HUDEP-2 (cell line): Measurements from ENCODE around the gene JARID2.
A peak's percentile ranks its signal among the peaks of the same experiment; 100 is the strongest.

Source experiments
- DNase-seq, 76 experiments: peaks; one replicate each; lab custom pipeline; 2025; ENCODE audit not compliant: unreplicated experiment in 76 of 76; lab: John Stamatoyannopoulos, UW

JARID2 gene

GRCh38 chr6:15263780-15264374 lies 18.0 kb downstream of the JARID2 start:
- no peak for DNase-seq

DNA sequence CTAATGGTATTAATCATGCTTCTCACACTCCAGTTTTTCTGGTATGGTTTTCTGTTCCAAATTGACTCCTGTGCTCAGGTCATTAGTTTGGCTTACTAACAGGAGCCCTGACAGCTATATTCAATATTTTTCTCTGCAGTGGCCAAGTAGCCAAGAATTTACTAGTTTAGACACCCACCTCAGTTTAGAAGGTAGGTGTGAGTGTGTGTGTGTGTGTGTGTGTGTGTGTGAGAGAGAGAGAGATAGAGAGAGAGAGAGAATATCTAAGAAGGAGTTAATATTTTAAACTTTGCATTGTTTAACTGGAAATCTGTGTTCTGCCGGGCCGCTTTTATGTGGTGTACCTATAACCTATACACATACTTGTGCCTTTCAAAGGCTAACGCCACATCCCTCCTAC lies 18.5 kb downstream of the JARID2 start:
- DNase-seq: no peak

GRCh38 chr6:15264902-15265761 lies 19.3 kb downstream of the JARID2 start:
- no peak for DNase-seq

GRCh38 chr6:15265787-15266186 lies 19.9 kb downstream of the JARID2 start:
- no peak for DNase-seq

- DNase-seq: peak in 14 of 76 experiments; percentile 15 to 53 (median 32)
Measured at GRCh38 chr6:15266423-15266996, 20.6 kb downstream of the JARID2 start.

DNA sequence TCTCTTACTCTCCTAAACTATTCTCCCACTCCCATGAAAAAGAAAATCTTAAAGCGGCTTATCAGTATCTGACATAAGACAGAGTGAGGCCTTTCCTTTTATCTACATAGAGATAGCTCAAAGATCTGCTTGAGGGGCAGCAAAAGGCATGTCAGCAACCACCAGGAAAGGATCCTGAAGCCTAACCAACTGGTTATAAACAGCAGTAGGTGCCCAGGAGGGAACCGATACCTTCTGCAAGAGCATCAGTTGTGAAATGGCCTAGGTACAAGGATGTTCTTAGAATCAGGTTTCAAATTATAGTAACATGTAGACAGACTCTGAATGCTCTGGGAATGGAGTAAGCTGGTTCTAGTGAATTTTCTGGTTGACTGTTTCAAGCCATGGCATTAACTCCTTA lies 21.4 kb downstream of the JARID2 start:
- DNase-seq: peak in 2 of 76 experiments; percentile 14 to 30

DNA sequence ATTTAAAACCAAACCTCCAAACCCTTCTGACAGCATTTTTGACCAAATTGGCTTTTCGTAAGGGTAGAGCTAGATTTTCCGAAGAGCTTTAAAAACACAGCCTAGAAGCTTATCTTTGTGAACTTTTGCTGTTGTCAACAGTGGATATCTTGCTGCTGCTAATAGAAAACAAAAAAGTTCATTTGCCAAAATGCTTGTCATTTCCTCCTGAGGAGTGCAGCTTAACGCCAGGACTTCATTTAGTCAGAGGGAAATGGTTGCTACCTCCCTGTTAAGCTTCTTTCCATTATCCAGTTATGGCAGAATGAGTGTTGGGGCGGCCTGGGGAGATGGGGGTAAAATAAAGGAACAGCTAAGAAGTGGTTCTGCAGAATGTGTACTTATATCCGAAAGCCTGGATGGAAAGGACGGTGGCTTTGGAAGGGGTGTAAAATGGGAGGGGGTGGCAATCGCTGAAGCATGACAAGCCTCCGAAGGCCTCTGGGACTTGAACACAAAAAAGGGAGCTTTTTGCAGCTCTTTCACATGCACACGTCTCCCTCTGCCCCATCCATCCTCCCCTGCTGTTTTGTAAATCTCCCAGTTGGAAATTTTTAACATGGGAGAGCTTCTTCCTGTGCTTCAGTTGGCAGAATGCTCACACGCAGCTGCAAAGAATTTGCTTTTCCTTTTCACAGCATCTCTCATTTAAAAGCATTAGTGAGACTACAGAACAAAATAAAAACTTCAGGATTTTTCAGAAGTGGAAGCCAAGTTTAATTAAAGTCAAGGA lies 22.5 kb downstream of the JARID2 start:
- DNase-seq: no peak

- peak in 58 of 76 experiments; percentile 19 to 82 (median 48) for DNase-seq
Measured at GRCh38 chr6:15269011-15269410, 23.1 kb downstream of the JARID2 start.

DNA sequence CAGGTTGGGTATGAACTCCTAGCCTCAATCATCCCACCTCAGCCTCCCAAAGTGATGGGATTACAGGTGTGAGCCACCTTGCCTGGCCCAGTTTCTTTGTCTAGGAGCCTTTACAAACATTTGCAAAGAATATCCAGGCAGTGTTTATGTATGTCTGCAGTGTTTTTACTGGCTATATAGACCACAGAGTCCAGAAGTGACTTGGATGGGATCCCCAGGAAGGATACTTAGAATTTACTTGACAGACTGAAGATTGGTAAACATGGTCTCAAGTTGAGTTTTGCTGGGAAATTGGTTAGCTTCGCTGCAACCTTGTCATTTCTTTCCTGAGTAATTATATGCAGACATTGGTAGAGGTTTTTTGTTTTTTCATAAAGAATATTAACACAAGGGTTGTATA lies 23.8 kb downstream of the JARID2 start:
- no peak for DNase-seq

DNA sequence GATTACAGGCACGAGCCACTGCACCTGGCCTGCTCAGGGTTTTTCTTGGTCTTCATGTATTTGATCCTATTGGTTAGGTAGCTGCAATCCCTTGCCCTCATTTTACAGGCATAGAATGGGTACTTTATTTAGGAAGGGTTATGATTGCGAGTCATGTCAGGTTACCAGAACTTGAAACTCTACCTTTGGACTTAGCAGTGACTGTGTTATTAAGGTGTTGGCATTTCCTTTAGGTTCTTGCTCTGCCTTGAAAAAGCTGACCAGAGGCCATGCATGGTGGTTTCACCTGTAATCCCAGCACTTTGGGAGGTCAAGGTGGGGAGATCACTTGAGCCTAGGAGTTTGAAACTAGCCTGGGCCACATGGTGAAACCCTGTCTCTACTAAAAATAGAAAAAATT lies 24.5 kb downstream of the JARID2 start:
- DNase-seq: no peak

DNA sequence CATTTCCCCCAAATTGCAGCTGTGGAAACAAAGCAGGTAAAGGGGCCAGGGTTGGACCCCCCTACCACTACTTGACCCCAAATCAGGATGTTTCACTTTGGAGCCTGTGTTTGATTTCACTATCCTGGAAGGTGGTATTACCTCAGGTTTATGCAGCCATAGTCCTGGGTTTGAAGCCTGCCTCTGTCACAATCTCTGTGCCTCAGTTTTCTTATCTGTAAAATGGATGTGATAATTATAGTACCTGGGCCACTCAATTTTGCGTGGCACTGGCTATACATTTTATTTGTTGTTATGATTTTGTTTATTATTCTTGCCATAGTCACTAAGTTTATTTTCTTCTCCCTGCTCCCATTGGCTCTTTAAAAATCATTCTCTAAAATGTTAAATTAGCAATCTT lies 26.7 kb downstream of the JARID2 start:
- DNase-seq: no peak

DNA sequence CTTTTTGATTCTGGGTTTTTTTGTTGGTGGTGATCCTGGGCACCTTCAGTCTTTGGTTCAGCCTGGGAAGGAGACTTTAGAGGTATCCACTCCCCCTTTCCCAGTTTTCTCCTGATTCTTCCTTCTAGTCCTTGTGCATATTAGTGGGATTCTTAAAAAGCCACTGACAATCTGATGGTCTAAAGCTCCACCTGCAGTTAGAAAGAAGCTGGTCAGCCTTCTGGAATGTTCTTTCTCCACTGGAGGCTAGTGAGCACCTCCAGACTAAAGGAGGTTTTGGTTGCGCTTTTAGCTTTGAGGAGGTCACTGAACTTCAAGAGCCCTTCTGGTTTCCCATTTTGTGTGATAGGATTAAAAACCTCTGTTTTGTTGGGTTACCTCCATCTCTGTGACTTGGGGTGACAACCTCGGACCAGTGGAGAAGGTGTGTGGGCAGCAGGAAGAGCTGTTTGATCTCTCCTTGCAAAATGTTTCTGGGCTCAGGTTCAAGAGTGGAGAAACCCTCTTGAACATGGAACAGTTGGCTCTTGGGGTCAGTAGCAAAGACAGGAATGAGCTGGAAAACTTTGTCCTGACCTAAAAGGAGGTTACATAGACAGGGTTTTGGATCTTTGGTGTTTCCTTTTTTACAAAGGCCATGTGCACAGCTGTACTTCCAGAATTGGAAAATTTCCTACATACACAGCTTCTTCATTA lies 29.0 kb downstream of the JARID2 start:
- DNase-seq: no peak

DNA sequence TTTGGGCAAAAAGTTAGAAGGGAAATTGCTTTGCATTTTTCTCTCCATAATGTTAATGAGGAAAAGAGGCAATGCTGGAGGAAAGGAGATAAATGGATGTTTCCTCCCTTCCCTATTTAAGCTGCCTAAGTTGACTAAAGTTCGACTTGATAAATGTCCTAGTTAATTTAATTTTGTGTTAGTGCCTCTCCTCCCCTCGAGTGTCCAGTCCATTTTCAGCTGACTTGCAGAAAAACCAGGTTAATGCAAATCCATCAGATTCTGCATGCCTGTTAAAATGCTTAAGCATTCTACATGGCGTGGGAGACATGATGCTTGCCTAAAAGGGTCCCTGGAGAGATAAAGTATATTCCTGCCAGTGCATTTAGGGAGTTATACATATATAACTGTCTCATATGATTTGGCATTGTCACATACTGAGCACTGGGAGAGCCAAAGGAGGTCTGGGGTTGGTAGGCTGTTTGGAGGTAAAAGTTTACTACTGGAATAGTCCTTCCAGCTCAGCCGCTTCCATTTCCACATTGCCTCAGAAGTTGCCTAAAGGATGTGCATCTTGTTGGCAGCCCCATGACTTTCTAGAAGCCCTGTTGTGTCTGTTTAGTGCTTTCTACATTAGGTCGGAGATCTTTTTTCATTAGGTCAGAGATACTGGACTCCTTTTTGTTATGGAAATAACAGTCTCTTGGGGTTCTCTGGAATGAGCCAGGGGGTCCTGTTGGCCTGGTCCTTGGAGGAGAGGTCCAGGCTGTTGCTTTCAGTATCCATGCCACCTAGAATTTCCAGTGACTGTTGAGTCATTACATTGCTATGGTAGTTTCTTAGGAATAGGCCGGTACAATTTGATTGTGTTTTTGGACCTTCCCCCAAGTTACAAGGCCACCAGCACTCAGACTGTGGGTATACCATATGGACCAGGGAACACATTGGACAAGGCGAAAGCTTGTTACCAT lies 30.4 kb downstream of the JARID2 start:
- DNase-seq: no peak

GRCh38 chr6:15279047-15279661 lies 33.3 kb downstream of the JARID2 start:
- DNase-seq: no peak

- no peak for DNase-seq
Measured at GRCh38 chr6:15280028-15280427, 34.2 kb downstream of the JARID2 start.

- DNase-seq: peak in 1 of 76 experiments; percentile 14
Measured at GRCh38 chr6:15280961-15281360, 35.1 kb downstream of the JARID2 start.

- DNase-seq: no peak
Measured at GRCh38 chr6:15282334-15282733, 36.5 kb downstream of the JARID2 start.

DNA sequence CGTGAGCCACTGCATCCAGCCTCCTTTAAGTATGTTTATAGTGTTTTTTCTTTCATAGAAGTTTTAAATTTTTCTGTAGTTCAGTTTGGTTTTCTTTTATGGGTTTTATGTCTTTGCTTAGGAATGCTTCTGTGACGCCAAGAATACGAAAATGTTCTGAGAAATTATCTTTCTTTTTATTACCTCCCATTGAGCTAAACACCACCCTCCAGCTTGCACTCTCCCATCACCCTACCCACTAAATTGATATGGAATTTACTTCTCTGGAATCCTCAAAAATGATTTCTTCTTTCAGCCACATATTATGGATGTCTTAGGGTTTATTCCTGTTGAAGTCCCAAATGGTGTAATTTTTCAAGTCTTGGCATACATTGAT lies 38.1 kb downstream of the JARID2 start:
- no peak for DNase-seq

DNA sequence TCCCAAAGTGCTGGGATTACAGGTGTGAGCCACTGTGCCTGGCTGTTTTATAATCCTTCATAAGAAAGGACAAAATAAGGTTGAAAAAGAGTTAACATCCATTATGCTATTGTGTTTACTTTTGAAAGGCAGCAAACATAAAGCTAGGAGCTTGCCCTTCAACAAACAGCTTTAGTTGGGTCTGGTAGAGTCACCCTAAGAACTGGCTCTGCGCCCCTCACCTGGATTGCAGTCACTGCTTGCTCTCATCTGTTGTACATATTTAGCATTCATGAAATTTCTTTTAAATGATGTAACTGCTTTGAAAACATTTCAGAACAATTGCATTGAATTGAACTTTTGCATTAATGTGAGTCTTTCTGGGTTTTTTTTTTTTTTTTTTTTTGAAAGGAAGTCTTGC lies 38.9 kb downstream of the JARID2 start:
- no peak for DNase-seq
